HL-60 (cell line): Measurements from ENCODE around the gene OSBPL5.

Experiments
- DNase-seq, 2 experiments: peaks; one replicate each; pipeline ENCODE4 v3.0.0-alpha.2; 2010 to 2020; ENCODE audit warnings: low read depth in 1 of 2, low spot score in 1 of 2
- H3K27ac ChIP-seq: fragments of 250-450 bp; sonication (Bioruptor Pico); replicated peaks from 2 replicates; pipeline ENCODE4 v1.5.1; 2020; ENCODE audit warnings: mild to moderate bottlenecking, moderate library complexity
- H3K27me3 ChIP-seq: fragments of 250-450 bp; sonication (Bioruptor Pico); 2 replicates; pipeline ENCODE4 v1.5.1; 2021; ENCODE audit warnings: mild to moderate bottlenecking, moderate library complexity; ENCODE audit not compliant: insufficient read depth, poor library complexity, severe bottlenecking
- H3K4me3 ChIP-seq: replicated peaks from 2 replicates; pipeline ENCODE4 v1.5.1; 2011; ENCODE audit warnings: mild to moderate bottlenecking, control low read depth, low read length; ENCODE audit not compliant: insufficient read depth
- GABPA ChIP-seq: IDR thresholded peaks from 2 replicates; pipeline ENCODE4 v1.6.1; 2012; ENCODE audit warnings: low read depth
- POLR2AphosphoS5 ChIP-seq: IDR thresholded peaks from 2 replicates; pipeline ENCODE4 v1.6.1; 2012; ENCODE audit warnings: low read depth
- SPI1 ChIP-seq: IDR thresholded peaks from 2 replicates; pipeline ENCODE4 v1.6.1; 2012; ENCODE audit warnings: low read depth, mild to moderate bottlenecking, borderline replicate concordance
- TF ChIP-seq, protein P1 (sequence below): IDR thresholded peaks from 2 replicates; pipeline ENCODE4 v1.6.1; 2012; ENCODE audit warnings: low read depth; ENCODE audit not compliant: insufficient replicate concordance
- TF ChIP-seq, protein P2 (sequence below): IDR thresholded peaks from one replicate; pipeline ENCODE4 v1.5.1; 2011; ENCODE audit warnings: low read length, control low read depth, inconsistent platforms; ENCODE audit not compliant: insufficient read depth

OSBPL5 gene

DNA sequence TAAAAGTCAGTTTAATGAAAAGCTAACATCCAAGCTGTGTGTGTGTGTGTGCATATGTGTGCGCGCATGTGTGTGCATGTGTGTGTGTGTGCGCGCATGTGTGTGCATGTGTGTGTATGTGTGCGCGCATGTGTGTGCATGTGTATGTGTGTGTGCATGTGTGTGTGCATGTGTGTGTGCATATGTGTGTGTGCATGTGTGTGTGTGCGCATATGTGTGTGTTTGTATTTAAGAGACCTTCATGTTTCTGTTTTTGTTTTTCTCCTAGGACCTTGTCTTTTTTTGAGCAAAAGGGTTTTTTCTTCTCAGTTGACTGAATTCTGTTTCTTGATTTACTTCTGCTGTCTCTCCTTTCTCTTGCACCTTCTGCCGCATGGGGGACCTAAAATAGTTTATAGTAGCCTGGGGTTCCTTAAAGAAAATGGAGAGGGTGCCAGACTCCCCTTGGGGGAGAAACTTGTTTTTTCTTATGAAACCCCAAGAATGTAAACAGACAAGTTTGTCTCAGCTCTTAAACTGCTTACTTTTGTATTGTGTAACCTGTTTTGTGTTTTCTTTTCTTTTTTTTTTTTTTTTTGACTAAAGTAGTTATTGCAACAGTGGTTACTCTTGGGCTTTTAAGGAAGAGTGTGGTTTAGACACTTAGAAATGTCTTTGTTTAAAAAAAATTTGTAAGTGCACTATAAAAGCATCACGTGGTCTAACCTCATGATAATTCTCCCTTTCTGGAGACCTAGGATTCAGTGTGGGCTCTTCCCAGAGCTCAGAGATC lies 53.0 kb downstream of the OSBPL5 start:
- peak overlapping the region; percentile 33 for H3K27ac ChIP-seq
- no peak overlapping the region for H3K4me3 ChIP-seq
- TF ChIP-seq GABPA (0 out of 2 replicates have a peak, but pooled peaks have one; percentile 5), SPI1 (peak; percentile 9; the same call in 1 of the 2 replicates)
- TF ChIP-seq, protein P1, sequence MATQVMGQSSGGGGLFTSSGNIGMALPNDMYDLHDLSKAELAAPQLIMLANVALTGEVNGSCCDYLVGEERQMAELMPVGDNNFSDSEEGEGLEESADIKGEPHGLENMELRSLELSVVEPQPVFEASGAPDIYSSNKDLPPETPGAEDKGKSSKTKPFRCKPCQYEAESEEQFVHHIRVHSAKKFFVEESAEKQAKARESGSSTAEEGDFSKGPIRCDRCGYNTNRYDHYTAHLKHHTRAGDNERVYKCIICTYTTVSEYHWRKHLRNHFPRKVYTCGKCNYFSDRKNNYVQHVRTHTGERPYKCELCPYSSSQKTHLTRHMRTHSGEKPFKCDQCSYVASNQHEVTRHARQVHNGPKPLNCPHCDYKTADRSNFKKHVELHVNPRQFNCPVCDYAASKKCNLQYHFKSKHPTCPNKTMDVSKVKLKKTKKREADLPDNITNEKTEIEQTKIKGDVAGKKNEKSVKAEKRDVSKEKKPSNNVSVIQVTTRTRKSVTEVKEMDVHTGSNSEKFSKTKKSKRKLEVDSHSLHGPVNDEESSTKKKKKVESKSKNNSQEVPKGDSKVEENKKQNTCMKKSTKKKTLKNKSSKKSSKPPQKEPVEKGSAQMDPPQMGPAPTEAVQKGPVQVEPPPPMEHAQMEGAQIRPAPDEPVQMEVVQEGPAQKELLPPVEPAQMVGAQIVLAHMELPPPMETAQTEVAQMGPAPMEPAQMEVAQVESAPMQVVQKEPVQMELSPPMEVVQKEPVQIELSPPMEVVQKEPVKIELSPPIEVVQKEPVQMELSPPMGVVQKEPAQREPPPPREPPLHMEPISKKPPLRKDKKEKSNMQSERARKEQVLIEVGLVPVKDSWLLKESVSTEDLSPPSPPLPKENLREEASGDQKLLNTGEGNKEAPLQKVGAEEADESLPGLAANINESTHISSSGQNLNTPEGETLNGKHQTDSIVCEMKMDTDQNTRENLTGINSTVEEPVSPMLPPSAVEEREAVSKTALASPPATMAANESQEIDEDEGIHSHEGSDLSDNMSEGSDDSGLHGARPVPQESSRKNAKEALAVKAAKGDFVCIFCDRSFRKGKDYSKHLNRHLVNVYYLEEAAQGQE, result no peak
- DNase-seq, result peak in 1 of 2 experiments; percentile 58
- no peaks in the 10 kb centered on the region for H3K27me3 ChIP-seq

DNA sequence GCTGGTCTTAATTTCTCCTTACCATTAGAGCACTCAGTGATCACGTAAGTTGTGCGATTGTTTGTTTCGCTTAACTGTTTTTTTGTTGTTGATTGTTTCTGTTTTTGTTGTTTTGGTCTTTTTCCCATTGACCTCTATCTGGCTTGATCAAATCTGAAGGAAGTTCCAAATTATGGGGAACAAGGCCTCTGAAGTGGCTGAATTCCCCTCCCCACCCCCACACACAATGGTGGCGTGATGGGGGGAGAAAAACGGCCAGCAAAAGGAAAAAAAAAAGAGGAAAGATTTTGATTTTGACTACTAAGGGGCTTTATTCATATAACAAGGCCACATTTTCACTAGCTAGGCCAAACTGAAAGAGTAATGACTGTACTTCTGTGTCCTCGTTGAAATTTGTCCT lies 53.6 kb downstream of the OSBPL5 start:
- H3K27ac ChIP-seq, result no peak overlapping the region
- H3K4me3 ChIP-seq, result no peak overlapping the region
- TF ChIP-seq, protein P1, result no peak
- no peak for TF ChIP-seq POLR2AphosphoS5
- no peak for TF ChIP-seq SPI1
- TF ChIP-seq GABPA, result no peak
- TF ChIP-seq, protein P2, sequence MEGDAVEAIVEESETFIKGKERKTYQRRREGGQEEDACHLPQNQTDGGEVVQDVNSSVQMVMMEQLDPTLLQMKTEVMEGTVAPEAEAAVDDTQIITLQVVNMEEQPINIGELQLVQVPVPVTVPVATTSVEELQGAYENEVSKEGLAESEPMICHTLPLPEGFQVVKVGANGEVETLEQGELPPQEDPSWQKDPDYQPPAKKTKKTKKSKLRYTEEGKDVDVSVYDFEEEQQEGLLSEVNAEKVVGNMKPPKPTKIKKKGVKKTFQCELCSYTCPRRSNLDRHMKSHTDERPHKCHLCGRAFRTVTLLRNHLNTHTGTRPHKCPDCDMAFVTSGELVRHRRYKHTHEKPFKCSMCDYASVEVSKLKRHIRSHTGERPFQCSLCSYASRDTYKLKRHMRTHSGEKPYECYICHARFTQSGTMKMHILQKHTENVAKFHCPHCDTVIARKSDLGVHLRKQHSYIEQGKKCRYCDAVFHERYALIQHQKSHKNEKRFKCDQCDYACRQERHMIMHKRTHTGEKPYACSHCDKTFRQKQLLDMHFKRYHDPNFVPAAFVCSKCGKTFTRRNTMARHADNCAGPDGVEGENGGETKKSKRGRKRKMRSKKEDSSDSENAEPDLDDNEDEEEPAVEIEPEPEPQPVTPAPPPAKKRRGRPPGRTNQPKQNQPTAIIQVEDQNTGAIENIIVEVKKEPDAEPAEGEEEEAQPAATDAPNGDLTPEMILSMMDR, result no peak
- DNase-seq, result no peak
- no peaks in the 10 kb centered on the region for H3K27me3 ChIP-seq

DNA sequence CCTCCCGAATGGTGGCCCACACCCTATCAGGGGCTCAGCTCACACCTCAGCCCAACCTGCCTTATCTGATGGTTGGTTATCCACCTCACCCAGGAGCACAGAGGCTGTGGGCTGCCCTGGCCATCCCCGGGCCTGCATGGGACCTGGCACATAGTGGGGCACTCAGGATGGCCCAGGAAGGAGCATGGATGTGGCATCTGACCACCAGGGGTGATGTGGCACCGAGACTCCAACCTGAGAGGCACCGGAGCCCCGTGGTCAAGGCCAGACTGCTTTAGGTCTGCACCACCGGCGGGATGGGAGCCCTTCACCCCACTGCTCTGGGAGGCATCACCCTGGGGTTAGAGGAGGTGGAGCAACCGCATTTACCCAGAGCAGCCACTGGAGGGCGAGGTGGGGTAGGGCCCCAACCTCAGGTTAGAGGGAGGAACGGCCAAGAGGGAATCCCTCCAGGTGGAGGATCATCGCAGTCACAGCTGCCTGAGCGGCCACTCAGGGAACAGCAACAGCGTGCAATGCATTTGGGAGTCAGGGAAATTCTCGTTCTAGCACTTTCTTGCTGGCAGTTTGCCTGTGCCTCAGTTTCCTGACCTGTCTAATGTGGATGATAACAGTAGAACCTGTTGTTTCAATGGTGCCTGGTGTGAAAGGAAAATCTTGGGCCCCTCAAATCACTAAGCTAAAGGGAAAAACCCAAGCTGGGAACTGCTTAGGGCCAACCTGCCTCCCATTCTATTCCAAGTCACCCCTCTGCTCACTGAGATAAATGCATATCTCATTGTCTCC lies 55.0 kb downstream of the OSBPL5 start:
- no peak overlapping the region for H3K4me3 ChIP-seq
- TF ChIP-seq, protein P1, result no peak
- TF ChIP-seq, protein P2, result peak; percentile 64
- no peak for TF ChIP-seq GABPA
- TF ChIP-seq SPI1, result no peak
- no peak overlapping the region for H3K27ac ChIP-seq
- no peaks in the 10 kb centered on the region for H3K27me3 ChIP-seq
- DNase-seq, result peak in 1 of 2 experiments; percentile 55
